HG03442 (cell line): ENCODE measurements around the gene AMZ1.
"Not testable (repeated sequence)": the region's sequence is repeated elsewhere in the genome, so short reads cannot be mapped to it uniquely, and the experiment has no call there.

Source experiments
- ATAC-seq: cut with Tn5 transposase; IDR thresholded peaks from one replicate; pipeline ENCODE4 v1.9.1; 2021; ENCODE audit warnings: mild to moderate bottlenecking, moderate library complexity; ENCODE audit not compliant: unreplicated experiment

The AMZ1 gene

DNA sequence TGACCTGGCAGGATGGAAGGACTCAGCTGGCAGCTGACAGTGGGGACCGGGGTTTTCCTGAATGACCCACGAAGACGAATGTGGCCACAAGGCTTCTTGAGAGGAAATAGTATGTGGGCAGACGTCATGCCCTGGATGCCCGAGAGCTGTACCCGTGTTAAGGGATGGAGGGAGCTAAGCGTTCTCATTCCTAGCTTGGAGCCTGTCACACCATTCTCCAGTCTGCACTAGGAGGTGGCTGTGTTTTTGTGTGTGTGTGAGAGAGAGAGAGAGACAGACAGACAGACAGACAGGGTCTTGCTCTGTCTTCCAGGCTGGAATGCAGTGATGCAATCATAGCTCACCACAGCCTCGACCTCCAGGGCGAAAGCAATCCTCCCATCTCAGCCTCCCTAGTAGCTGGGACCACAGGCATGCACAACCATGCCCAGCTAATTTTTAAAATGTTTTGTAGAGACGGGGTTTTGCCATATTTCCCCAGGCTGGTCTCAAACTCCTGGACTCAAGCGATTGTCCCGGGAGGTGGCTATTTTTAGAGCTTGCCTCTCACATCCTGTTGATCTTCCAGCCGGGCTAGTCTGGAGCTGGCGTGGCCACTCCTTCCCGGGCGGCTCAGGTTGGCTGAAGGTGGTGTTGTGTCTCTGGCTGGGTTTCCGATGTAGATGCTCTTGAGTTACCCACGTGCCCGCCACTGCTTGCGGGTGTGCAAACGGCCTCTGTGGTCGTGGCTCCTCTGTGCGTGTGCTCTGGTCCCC, 2.1 kb downstream of the AMZ1 start:
- ATAC-seq, result no peak

DNA sequence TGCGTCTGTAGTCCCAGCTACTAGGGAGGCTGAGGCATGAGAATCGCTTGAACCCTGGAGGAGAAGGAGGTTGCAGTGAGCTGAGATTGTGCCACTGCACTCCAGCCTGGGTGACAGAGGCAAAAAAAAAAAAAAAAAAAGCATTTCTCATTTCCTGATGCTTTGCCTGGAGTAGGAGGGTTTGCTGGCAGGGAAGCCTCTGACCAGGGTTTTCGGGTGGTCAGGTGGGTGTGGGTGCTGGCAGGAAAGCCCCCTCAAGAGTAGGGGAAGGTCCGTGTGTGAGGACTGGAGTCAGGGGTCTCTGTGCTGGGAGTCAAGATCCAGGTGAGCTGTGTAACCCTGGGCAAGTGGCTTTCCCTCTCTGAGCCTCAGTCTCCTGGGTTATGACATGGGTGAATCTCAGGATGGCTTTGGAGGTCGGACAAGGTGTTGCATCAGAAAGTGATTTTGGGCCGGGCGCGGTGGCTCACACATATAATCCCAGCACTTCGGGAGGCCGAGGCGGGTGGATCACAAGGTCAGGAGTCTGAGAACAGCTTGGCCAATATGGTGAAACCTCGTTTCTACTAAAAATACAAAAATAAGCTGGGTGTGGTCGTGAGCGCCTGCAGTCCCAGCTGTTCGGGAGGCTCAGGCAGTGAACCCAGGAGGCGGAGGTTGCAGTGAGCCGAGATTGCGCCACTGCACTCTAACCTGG, 3.2 kb downstream of the AMZ1 start:
- no peak for ATAC-seq

DNA sequence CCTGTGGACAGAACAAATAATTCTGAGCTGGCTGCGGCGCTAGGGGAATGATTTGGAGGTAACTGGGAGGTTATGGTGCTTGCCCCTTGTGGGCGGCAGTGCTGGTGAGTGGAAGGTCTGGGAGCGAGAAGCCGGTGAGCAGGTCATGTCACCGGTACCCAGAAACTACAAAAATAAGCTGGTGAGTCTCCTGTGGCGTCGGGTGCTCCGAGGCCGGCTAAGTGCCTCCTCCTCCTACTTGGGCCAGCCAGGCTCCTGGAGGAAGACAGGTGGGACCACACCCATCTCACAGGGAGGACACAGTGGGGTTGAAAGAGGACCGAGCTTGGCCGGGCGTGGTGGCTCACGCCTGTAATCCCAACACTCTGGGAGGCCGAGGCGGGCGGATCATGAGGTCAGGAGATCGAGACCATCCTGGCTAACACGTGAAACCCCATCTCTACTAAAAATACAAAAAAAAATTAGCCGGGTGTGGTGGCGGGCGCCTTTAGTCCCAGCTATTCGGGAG, 4.0 kb downstream of the AMZ1 start:
- not testable (repeated sequence) for ATAC-seq

DNA sequence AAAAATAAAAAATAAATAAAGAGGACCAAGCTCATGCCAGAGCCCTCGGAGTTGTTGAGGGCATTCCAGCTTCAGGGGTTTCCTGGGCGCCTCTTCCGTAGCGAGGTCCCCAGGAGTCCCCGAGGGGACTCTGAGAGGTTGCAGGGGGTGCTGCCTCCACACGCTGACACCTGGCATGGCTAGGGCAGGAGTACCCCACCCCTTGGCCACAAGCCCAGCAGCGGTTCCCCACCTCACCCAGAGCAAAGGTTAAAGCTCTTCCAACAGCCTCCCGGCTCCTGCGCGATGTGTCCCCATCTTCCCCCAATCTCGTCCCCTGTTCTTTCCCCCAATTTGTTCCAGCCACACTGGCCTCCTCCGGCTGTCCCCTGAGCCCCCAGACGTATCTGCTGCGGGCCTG, 4.5 kb downstream of the AMZ1 start:
- ATAC-seq, result no peak

DNA sequence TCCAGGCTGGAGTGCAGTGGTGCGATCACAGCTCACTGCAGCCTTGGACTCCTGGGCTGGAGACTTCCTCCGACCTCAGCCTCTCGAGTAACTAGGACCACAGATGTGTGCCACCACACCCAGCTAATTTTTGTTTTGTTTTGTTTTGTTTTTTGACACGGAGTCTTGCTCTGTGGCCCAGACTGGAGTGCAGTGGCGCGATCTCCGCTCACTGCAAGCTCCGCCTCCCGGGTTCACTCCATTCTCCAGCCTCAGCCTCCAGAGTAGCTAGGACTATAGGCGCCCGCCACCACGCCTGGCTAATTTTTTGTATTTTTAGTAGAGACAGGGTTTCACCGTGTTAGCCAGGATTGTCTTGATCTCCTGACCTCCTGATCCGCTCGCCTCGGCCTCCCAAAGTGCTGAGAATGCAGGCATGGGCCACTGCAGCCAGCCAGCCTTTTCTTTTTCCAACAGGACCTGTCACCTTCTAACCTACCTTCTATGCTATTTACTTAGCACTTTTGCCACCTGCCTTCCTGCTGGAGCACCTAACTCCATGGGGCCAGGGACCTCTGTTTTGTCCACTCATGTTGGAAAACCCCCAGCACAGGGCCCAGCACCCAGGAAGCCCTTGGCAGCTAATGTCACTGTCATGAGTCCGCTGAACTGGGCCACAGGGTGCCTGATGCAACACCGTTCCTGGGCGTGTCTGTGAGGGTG, 5.6 kb downstream of the AMZ1 start:
- not testable (repeated sequence) for ATAC-seq

DNA sequence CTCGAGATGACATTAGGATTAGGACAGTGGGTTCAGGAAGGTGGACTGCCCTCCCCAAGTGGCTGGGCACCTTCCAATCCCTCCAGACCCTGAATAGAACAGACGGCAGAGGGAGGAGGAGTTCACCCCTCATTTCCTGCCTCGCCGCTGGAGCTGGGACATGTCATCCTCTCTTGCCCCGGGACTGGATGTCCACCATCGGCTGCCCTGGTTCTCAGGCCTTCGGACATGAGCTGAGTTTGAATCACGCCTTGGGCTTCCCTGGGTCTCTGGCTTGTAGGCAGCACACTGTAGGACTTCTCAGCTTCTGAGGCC, 6.1 kb downstream of the AMZ1 start:
- ATAC-seq, result not testable (repeated sequence)

DNA sequence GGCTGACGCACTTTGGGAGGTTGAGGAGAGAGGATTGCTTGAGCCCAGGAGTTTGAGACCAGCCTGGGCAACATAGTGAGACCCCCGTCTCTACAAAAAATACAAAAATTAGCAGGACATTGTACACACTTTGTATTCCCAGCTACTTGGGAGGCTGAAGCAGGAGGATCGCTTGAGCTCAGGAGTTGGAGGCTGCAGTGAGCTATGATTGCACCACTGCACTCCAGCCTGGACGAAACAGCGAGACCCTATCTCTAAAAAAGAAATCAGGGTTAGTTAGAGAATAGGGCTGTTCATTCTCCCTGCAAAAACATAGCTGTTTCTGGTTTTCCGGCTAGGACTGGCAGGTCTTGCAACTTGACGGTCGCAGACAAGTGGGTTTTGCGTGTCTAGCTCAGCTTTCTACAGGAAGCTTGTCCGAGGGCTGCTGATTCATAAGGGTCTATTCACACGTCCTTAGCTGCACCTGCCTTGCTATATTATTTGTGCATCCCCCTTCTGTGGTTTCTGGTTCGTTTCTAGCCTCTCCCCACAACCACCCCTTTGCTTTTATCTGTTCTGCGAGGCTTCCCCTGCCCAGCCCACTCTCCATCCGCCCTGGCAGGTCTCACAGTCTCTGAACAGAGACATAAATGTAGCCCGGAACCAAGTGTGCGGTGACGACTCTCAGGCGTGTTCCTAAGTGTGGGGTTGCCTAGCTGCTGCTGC, 10.7 kb downstream of the AMZ1 start:
- peak; percentile 95 for ATAC-seq

DNA sequence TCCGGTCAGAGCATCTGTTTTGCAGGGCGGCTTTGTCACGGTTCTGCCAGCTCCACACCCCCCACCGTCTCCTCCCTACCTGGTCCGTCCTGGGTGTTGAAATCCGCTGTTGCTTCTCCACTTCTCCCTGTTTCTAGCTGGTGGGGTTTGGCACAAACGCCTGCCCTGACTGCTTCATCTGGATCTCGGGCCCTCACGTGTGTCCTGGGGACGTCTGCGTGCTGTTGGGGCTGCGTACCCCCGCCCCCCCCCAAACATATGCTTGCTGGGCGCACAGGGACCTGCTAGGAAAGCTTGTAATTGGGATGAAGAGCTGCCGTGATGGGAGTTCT, 11.3 kb downstream of the AMZ1 start:
- no peak for ATAC-seq

DNA sequence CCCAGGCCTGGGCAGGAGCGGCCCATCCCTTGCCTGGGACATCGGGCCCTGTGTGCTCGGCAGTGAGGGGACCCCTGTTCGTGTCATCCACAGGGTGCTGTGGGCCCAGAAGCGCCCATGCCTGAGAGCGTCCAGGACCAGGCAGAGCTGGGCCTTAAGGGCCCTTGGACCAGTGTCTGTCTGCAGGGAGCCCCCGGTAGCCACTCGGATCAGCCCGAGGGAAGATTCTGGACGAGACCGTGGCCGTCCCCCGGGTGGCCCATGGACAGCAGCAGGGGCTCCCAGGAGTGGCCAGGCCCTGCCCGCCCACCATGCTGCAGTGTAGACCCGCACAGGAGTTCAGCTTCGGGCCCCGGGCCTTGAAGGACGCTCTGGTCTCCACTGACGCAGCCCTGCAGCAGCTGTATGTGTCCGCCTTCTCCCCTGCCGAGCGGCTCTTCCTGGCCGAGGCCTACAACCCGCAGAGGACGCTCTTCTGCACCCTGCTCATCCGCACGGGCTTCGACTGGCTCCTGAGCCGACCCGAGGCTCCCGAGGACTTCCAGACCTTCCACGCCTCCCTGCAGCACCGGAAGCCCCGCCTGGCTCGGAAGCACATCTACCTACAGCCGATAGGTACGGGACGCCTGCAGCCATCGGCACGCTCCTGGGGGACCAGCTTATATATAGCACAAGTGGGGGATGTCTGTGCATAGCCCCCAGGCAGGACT, 12.3 kb downstream of the AMZ1 start:
- ATAC-seq, result no peak

DNA sequence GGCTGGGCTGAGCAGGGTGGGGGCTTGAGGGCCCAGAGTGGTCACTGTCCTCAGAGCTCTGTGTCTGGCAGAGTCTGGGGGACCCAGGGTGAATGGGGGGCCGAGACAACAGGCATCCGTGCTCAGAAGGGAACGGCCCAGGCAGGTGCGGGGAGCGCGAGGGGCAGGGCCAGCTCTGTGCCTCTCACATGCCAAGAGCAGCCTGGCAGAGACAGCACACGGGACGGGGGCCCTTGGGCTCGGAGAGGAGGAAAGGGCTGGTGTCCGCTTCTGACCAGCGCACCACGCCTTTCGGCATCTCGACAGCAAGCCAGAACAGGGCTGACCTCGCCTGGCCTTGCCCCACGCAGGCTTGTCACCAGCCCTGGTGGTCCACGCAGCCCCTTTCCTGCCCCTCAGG, 13.4 kb downstream of the AMZ1 start:
- ATAC-seq, result no peak

DNA sequence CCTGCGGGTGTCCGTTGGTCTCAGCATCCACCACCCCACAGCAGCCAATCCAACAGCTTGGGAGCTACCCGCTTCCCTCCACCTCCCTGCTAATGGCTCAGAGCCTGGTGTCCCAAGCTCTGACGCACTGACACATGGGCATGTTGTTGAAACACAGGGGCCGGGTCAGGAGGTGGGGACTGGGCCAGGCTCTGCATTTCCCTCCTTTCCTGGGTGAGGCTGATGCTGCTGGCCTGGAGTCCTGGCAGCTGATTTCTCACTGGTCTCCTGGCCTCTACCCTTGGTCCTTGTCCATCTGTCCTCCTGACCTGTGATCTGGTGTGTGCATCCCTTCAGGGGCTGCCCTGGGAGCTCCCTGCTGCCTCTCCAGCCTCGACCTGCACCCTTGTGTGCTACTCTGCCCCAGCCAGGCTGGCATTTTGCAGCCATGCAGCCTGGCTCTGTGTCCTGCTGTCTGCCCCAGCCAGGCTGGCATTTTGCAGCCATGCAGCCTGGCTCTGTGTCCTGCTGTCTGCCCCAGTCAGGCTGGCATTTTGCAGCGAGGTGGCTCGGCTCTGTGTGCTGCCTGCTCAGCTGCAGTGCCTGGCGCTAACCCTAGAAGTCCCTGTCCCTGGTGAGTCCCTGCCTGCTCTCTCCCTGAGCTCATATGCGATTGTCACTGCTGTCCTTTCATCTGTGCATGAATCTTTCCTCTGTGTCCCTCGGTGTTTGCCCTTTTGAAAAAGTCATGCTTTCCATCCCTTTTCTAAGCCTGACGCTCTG, 14.0 kb downstream of the AMZ1 start:
- ATAC-seq, result no peak

DNA sequence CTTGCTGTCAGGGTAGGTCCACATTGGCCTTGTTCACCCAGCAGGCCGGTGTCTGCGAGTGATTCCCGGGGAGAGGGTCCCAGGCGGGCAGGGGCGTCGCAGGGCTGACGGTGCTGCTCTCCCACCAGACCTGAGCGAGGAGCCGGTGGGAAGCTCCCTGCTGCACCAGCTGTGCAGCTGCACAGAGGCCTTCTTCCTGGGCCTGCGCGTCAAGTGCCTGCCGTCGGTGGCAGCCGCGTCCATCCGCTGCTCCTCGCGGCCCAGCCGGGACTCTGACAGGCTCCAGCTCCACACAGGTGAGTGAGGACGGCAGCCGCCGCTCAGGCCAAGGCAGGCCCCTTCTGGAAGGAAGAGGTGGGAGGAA, 14.6 kb downstream of the AMZ1 start:
- no peak for ATAC-seq

DNA sequence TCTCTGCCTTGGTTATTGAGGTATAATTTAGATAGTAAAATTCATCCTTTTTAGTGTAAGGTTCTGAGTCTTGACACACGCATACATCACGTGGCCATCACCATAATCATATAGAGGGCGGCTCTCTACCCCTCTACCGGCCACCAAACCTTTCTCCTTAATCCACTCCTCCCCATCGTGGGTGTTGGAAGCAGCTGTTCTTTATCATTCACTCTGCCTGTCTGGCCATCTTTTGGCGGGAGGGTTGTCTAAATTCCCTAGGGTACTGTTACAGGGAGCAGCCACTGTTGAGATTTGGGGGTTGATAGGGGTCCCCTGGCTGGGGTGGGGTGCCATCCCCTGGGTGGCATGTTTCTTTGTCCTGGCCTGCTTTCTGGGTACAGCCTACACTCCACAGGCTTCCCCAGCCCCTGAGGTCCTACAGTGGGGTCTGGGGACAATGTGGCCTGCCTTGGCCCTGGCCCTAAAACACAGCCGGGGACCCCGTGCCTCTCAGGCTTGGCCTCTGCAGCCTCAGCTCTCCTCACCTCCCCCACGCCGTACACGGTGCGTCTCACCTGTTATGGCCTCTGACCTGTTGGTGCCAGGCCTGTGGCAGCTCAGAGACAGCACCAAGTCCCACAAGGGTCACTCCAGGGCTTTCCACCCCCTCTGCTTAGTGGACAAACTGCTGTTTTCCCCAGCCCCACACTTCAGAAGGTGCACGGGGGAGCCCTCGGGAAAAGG, 17.5 kb downstream of the AMZ1 start:
- no peak for ATAC-seq

DNA sequence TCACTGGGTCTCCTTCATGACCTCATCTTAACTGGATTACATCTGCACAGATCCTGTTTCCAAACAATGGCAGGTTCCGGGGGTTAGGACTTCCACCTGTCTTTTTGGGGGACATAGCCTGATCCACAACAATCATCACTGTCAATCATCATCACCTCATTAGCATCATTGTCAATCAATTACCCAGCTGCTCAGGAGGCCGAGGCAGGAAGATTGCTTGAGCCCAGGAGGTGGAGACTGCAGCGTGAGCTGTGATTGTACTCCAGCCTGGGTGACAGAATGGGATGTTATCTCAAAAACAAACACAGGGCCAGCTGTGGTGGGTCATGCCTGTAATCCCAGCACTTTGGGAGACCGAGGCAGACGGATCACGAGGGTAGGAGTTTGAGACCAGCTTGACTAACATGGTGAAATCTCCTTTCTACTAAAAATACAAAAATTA, 18.7 kb downstream of the AMZ1 start:
- ATAC-seq, result no peak

DNA sequence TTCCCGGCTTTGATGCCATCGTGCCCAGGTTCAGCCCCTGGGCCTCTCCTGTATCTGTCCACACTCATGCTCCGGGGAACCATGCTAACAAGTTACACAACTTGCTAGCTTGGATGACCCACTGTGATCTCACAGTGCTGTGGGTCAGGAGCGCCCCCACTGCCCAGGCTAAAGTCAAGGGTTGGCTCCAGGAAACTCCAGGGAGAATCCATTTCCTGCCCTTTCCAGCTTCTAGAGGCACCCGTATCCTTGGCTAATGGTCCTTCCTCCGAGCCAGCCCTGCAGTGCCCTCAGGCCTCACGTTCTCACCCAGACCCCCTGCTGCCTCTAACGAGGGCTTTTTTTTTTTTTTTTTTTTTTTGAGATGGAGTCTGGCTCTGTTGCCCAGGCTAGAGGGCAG, 19.5 kb downstream of the AMZ1 start:
- no peak for ATAC-seq

DNA sequence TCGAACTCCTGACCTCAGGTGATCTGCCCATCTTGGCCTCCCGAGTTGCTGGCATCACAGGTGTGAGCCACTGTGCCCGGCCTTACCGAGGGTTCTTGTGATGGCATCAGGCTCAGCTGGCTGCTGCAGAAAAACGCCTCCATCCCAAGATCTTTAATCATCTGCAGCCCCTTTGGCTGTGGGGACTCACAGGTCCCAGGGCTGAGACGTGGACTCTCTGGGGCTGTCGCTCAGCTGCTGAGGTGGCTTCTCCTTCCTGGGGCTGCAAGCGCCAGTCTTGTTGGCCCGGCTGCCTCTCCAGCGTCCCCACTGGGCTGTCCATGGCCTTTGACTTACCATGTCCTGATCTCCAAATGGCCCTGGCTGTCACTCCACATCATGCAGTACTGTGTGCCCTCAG, 20.0 kb downstream of the AMZ1 start:
- no peak for ATAC-seq

DNA sequence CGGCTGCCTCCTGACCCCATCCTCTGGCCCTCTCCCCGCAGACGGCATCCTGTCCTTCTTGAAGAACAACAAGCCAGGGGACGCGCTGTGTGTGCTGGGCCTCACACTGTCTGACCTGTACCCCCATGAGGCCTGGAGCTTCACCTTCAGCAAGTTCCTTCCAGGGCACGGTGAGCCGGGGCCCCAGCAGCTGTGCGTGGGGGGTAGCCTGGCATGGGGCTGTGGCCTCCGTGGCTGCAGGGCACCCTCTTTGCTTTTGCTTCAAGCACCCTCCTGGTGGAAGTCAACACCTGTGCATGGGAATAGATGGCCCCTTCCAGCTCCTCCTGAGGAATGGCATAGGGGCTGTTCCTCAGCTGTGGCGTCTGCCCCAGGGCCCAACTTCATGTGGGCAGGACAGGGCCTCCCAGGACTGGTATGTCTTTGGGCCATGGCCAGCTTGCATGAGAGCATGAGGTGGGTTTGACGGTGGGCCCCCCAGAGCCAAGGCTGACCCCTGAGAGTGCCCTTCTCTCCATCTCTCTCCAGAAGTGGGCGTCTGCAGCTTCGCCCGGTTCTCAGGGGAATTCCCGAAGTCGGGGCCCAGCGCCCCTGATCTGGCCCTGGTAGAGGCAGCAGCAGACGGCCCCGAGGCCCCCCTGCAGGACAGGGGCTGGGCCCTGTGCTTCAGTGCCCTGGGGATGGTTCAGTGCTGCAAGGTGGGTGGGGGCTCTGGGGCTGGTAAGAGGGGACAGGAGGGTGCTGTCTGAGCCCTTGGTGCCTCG, 20.7 kb downstream of the AMZ1 start:
- ATAC-seq, result no peak

DNA sequence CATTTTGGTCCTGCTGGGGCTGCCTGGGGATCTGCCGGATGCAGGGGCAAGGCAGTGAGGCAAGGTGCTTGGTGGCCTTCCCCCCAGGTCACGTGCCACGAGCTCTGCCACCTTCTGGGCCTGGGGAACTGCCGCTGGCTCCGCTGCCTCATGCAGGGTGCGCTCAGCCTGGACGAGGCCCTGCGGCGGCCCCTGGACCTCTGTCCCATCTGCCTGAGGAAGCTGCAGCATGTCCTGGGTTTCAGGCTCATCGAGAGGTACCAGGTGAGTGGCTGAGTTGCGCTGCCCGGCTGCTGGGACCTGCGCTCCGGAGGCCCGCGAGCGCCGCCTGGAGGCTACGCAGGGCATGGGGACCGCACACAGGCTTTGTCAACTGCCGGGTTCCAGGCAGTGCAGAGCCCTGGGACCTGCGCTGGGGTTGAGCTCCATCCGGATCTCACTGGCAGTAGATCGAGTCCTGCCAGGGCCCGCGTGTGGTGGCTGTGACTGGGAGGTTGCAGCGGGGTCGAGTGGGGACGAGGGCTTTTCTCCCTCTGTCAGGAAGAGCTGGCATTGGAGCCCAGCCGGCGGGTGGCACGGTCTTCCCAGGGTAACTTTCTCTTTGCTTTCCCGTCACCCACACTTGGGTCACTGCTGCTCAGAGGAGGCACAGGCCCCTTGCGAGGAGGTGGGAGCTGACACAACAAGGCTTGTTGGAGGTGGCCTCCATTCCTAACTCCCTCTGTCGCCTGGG, 21.7 kb downstream of the AMZ1 start:
- peak; percentile 82 for ATAC-seq
